GM18526 (cell line): ENCODE results near the gene PA2G4.

ENCODE experiments used
- POLR2A ChIP-seq: IDR thresholded peaks from 3 replicates; pipeline ENCODE4 v1.6.1; 2011; ENCODE audit not compliant: insufficient read length; ENCODE audit errors: extremely low read depth

PA2G4 gene

DNA sequence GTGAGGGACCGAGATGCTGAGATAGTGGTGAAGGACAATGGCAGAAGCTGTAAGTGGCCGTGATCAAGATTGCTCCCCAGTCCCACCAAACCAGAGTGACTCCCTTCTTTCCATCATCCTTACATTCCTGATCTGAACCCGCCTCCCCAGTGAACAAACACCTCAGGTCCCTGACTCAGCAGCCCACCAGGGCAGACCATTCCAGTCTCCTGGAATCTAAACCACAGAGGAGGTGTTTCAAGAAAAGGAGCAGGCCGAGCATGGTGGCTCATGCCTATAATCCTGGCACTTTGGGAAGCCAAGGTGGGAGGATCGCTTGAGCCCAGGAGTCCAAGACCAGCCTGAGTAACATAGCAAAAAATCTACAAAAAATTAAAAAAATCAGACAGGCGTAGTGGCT, 17.8 kb upstream of the PA2G4 start:
- no peak for TF ChIP-seq POLR2A

DNA sequence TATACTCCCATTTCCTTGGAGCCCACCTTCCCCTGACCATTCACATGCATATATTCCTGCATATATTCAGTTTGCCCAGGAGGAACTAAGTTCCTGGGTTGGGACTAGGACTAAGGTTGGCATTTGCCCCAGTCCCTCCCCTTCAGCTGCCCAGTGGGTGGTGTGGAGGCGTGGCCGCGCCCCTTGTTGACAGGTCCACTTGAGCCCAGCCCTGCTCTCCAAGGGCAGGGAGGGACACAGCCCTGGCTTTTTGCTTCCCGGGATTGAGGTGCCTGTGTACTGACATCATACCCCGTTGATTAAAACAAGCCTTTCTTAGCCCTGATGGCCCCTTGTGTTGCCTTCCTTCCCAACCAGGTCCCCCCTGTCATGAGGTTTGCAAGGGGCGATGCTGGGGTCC, 17.1 kb upstream of the PA2G4 start:
- no peak for TF ChIP-seq POLR2A

DNA sequence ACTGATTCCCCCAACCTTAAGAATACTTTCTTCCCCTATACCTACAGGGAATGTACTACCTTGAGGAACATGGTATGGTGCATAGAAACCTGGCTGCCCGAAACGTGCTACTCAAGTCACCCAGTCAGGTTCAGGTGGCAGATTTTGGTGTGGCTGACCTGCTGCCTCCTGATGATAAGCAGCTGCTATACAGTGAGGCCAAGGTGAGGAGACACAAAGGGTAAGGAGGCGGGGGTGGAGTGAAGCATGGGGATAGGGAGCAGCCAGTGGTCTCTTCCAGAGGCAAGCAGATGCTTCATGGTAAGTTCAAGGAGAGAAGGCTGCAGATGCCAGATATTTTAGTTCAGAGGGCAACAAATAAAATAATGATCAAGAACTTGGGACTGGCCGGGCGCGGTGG, 6.6 kb upstream of the PA2G4 start:
- TF ChIP-seq POLR2A, result no peak

DNA sequence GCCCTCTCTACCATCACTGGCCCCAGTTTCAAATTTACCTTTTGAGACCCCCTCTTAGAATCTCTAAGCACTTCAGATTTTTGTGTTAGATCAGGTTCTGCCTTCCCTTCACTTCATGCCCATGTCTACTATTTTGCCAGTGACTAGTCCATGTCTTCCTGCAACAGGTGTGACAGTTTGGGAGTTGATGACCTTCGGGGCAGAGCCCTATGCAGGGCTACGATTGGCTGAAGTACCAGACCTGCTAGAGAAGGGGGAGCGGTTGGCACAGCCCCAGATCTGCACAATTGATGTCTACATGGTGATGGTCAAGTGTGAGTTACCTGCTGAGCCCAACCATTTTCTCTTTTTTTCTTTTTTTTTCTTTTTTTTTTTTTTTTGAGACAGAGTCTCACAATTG, 5.8 kb upstream of the PA2G4 start:
- TF ChIP-seq POLR2A, result no peak

DNA sequence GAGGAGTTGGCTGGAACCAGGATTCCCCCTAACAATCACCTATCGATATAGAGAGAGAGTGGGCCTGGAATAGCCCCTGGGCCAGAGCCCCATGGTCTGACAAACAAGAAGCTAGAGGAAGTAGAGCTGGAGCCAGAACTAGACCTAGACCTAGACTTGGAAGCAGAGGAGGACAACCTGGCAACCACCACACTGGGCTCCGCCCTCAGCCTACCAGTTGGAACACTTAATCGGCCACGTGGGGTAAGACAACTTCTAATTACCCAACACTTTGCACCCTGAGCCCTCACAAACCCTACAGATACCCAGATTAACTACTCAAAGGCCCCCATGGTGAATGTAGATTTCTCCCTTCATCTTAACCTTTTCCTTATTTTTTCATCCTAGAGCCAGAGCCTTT, 4.6 kb upstream of the PA2G4 start:
- no peak for TF ChIP-seq POLR2A

DNA sequence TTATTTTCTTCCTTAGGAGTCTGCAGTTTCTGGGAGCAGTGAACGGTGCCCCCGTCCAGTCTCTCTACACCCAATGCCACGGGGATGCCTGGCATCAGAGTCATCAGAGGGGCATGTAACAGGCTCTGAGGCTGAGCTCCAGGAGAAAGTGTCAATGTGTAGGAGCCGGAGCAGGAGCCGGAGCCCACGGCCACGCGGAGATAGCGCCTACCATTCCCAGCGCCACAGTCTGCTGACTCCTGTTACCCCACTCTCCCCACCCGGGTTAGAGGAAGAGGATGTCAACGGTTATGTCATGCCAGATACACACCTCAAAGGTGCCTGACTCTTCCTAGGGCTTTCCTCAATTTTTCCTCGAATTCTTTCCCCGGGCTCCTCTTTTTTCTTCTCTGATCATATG, 3.3 kb upstream of the PA2G4 start:
- no peak for TF ChIP-seq POLR2A

DNA sequence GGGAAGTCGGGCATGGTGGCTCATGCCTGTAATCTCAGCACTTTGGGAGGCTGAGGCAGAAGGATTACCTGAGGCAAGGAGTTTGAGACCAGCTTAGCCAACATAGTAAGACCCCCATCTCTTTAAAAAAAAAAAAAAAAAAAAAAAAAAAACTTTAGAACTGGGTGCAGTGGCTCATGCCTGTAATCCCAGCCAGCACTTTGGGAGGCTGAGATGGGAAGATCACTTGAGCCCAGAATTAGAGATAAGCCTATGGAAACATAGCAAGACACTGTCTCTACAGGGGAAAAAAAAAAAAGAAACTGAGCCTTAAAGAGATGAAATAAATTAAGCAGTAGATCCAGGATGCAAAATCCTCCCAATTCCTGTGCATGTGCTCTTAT, 1.7 kb upstream of the PA2G4 start:
- TF ChIP-seq POLR2A, result no peak

DNA sequence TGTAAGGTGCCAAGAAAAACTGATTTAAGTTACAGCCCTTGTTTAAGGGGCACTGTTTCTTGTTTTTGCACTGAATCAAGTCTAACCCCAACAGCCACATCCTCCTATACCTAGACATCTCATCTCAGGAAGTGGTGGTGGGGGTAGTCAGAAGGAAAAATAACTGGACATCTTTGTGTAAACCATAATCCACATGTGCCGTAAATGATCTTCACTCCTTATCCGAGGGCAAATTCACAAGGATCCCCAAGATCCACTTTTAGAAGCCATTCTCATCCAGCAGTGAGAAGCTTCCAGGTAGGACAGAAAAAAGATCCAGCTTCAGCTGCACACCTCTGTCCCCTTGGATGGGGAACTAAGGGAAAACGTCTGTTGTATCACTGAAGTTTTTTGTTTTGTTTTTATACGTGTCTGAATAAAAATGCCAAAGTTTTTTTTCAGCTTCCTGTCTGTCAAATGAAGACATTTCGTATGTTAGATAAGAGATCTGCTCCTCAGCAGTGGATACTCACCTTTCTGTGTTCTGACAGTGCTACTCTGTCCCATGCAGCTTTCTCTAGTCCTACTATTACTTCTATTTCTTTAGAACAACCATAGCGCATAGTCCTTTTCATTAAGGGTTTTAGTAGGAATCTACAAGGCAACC, 1.2 kb upstream of the PA2G4 start:
- TF ChIP-seq POLR2A, result no peak

DNA sequence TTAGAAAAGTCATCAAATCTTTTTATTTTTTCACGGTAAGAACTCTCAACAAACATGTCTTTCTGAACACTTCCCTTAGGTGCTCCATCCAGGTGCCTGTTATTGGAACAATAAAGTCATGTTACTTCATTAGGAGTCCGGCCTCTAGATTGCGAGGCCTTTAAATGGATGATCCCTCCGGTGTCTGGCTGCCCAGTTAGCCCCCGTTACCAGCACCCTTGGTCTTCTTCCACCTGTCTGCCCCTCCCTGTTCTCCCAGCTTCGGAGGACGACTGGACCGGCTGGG, 593 bp upstream of the PA2G4 start:
- TF ChIP-seq POLR2A, result no peak

DNA sequence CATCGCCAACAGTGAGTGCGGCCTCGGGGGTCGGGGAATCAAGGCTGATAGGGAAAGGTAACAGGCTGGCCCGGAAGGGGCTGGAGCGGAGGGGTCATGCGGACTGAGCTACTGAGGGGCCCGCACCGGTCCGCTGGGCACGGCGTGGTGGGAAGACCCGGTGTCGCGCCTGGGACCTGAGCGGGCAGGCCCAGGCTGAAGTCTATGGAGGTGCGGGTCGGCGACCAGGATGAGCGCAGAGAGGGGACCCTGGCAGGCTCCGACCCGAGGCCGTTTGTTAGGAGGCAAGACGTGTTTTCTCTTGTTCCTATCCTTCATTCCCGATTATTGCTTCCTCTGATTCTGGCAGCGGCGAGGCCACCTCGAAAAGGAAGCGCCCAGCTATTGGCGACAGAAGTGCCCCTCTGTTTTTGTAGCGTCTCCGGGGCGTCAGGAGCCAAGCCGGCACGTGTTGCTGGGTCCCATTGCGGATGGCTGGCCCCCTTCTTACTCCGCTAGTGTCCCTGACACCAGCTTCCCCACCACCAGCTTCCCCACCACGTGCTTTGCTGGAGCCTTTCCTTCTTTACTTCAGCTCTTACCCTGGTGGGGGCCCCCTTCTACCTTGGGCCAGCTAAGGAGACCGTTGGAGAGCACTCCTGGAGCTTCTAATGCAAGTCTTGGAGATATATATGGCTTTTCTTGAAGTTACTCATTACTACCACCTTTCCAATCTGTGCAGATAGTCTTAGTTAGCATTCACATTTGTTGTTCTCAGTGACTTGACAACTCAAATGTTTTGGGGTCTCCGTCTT, 653 bp downstream of the PA2G4 start:
- no peak for TF ChIP-seq POLR2A

DNA sequence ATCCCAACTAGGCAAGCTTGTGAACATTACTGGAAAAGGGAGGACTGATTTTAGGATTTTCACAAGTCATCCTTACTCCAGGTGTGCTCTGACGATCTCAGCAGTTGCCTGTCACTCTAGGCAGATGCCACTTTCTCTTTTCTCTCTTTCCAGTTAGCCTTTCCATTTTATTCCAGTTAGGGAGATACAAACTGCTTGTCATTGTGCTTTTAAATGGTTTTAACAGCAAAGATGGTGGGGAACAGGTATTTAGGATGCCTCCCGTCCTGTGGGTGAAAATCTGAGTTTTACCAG, 1.2 kb downstream of the PA2G4 start:
- no peak for TF ChIP-seq POLR2A

DNA sequence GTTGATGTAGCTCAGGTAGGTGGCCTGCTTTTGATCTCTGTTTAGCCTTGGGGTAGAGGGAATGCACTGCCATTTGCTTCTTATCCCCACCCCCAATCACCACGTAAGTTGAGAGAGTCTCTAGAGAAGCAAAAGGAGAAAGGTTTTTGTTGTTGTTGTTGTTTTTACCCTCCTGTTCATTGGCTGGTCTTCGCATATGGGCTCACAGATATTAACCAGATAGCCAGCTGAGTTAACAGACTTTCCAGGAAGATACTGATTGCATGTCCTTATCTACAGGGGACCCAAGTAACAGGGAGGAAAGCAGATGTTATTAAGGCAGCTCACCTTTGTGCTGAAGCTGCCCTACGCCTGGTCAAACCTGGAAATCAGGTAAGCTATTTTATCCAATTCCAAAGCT, 2.9 kb downstream of the PA2G4 start:
- TF ChIP-seq POLR2A, result no peak

DNA sequence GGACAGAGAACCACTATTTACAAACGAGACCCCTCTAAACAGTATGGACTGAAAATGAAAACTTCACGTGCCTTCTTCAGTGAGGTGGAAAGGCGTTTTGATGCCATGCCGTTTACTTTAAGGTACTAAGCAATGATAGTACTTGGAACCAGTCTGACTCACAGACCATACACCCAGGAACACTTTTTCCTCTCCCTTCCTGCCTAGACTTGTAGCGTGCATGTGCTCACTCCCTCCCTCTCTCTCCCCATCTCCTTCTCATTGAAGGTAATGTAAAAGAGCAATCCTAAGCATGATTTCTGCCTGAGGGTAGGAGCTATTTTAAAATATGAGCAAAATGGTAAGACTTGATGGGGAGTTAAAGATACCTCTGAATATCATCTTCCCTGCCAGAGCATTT, 6.2 kb downstream of the PA2G4 start:
- TF ChIP-seq POLR2A, result no peak

DNA sequence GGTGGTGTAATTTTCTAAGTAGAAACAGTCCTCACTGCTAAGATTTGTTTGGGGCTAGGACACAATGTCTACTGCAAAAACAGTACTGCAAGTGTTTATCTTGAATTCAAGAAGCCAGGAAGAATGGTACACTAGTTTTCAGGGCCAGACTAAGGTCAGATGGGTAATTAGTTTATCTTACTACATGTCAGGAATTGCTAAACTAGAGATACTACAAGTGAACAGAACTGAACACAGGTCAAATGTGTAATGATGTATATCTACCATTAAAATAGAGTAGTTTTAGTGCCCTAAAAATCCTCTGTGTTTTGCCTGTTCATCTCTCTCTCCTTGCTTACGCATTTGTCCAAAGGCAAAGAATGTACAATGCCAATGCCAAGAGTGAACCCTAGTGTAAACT, 9.7 kb downstream of the PA2G4 start:
- TF ChIP-seq POLR2A, result no peak

DNA sequence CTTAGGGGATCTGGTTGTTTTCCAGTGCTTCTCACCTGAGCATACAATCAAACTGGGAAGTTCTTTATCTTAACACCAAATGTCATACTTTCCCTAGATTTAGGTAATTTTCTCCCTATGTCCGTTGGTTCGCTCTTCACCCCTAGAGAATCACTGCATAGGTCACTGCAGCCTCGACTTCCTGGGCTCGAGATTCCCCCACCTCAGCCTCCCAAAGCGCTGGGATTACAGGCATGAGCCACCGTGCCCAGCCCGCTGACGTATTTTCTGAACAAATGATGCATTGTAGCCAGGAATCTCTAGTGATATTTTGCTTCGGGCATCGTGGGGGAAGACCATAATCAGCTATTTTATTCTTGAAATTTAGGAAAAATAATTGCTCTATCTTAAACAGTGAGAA, 11.0 kb downstream of the PA2G4 start:
- TF ChIP-seq POLR2A, result no peak

DNA sequence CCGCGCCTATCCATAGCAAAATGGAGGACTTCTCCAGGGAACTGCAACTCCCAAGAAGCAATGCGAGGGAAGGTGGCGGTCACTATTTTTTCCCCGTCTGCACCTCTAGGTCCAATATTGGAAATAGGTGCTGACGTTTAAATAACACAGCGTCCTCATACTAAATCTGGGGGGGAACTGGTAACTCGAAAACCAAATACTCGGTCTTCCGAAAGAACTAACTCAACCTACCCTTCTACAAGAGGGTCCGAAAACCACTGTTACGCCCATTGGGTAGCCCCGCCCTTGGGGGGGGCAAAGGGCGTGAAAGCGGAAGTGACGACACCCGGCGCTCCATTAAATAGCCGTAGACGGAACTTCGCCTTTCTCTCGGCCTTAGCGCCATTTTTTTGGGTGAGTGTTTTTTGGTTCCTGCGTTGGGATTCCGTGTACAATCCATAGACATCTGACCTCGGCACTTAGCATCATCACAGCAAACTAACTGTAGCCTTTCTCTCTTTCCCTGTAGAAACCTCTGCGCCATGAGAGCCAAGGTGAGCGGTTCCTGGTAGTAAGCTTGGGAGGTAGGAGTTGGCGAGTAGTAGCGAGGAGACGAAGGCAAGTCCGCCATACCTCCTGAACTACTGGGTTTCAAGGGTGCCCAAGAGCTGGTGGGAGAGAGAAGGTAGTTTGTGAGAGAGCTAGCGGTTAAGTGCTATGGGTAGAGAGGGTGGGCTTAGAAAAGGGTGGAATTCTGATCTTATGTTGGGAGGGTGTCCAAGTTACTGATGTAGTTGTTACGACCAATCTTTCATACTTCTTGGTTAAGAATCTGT, 12.1 kb downstream of the PA2G4 start, which contains the start of gene RPL41:
TSS of gene RPL41 (plus strand) at position 367 of the 815 bp plus-strand sequence.
- TF ChIP-seq POLR2A, result peak; percentile 99
